Measurements from ENCODE around the gene AGPAT2.

DNA sequence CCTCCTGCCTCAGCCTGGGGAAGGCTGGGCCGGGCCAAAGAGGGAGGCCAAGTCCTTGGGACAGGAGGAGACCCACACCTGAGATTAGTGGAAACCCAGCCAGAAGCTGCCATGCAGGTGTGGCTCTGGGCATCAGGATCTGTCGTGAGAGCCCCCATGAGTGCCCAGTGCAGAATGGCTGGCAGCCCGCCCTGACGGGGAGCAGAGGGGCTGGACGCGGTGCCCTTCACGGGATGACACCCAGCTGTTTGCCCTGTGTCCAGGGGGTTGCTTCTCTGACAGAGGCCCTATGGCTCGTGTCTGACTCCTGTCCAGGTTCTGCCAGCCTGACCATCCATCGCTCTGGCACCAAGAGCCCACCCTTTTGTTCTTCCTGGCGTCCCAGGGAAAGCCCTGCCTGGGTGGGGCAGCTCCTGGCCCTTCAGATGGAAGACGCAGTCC, 33.7 kb upstream of the AGPAT2 start:
- TF ChIP-seq, protein P1, sequence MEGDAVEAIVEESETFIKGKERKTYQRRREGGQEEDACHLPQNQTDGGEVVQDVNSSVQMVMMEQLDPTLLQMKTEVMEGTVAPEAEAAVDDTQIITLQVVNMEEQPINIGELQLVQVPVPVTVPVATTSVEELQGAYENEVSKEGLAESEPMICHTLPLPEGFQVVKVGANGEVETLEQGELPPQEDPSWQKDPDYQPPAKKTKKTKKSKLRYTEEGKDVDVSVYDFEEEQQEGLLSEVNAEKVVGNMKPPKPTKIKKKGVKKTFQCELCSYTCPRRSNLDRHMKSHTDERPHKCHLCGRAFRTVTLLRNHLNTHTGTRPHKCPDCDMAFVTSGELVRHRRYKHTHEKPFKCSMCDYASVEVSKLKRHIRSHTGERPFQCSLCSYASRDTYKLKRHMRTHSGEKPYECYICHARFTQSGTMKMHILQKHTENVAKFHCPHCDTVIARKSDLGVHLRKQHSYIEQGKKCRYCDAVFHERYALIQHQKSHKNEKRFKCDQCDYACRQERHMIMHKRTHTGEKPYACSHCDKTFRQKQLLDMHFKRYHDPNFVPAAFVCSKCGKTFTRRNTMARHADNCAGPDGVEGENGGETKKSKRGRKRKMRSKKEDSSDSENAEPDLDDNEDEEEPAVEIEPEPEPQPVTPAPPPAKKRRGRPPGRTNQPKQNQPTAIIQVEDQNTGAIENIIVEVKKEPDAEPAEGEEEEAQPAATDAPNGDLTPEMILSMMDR (IDR thresholded peaks at IDR 0.05 in 4 of 5, conservative IDR thresholded peaks at IDR 0.05 in 1 of 5): no peak
- no peak for TF ChIP-seq POLR2A (IDR thresholded peaks at IDR 0.05)
